GM12891 (cell line): ENCODE measurements around the gene CTDSPL.

ENCODE experiments used
- POLR2A ChIP-seq: IDR thresholded peaks from 2 replicates; pipeline ENCODE4 v1.6.1; 2011; ENCODE audit warnings: low read depth, low read length, control low read depth
- POLR2AphosphoS5 ChIP-seq: IDR thresholded peaks from 2 replicates; pipeline ENCODE4 v1.6.1; 2011; ENCODE audit warnings: low read depth, low read length, control low read depth
- TAF1 ChIP-seq: IDR thresholded peaks from 2 replicates; pipeline ENCODE4 v1.6.1; 2011; ENCODE audit warnings: low read depth, low read length, control low read depth

DNA sequence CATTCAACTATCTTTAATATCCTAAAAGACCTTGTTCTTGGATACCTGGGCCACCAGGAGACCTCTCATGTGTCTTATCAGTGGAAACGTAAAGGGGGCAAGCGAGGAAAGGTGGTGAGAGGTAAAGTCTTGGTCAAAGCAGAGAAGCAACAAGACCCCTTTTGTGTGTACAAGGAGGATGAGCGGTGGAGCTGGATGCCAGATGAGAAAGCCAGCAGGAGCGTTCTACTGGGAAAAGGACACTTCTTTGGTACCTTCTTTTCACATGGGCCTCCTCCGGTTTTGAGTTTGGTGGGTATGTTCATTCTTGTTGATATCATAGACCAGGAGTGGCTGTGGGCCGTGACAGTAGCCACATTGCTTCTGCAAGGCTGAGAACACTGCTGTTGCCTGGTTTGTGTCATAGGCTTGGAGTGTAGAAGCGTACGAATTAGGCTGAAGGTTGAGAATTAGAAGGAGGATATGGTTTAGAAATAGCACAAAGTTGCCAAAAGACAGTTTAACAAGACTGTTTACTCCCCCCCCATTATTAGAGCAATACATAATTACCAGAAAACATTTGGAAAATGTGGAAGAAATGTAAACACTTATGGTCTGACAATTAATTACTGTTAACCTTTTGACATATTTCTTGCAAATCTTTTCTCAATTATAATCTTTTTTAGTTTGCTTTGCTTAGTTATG lies 82.1 kb downstream of the CTDSPL start:
- no peak for TF ChIP-seq POLR2AphosphoS5
- TF ChIP-seq POLR2A = no peak
- no peak for TF ChIP-seq TAF1
